HG03378 (cell line): ENCODE data around the gene HIPK2.

Experiments used
- ATAC-seq: cut with Tn5 transposase; IDR thresholded peaks from one replicate; pipeline ENCODE4 v1.9.1; 2021; ENCODE audit warnings: mild to moderate bottlenecking, moderate library complexity; ENCODE audit not compliant: unreplicated experiment

Gene HIPK2

DNA sequence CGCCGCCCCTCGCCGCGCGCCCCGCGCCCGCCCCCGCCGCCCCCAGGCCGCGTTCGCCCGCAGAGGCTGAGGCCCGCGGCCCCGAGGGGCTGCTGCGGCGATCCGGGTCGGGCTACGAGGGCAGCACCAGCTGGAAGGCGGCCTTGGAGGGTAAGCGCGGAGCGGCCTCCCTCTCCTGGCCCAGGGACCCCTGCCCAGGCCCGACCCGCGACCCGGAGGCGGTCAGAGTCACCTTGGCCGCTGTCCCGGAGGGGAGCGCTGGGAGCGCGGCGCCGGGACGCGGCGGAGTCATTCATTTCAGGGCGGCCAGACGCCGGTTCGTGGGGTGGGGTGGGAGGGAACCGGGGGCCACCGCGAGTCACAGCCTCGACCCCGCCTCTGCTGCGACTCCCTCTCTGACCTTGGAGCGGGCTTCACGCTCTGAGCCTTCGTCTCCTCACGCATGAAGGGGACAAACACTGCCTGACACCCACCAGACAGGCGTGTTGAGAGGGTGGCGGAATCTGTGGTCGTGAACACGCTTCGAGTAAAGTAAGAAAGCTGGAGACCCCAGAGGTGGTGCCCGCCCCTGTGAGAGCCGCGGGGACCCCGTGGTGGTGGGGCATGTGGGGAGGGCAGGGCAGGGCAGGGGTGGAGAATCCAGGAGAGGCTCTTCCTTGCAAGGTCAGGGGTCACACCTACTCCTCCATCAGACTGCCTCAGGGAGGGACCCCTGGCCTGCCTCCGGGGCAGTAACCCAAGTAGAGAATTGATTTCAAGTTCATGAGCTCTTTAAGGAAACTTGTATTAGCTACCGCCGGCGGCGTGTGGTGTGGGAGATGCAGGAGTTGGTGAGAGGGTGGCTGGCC lies 253.6 kb downstream of the HIPK2 start:
- ATAC-seq, result no peak

DNA sequence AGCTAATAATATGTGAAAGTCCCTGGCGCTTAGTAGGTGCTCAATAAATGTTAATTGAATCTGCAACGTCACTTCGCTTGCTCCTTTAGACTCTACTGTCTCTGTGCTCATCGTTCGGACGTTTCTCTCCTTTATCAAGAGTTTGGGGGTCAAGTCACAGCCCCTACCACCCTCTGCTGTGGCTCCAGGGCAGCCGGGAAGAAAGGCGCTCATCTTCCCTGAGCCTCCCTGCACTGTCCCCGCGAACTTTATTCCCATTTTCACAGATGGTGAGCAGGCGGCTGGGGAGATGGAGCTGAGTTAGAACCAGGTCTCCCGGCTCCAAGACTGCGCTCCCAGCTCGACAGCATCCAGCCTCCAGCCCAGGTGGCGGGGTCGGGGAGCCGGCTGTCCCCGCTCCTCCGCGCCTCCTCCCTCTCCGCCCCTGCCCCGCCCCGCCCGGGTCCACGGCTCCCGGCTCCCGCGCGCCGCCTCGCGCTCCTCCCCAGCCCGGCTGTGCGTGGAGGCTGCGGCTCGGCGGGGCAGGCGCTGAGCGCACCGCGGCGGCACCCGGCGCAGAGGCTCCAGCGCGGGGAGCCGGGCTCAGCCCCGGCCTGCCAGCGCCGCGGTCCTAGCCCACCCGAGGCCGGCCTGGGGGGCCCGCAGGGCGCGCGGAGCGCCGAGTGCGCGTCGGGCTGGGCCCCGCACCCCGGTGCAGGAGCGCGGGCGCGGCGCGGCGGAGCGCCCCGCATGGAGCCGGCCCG lies 254.4 kb downstream of the HIPK2 start, which contains the start of gene CLEC2L:
Gene CLEC2L (plus strand): TSS at position 487 of the 743 bp plus-strand sequence. CDS start 243 bp downstream, at position 730.
- no peak for ATAC-seq

DNA sequence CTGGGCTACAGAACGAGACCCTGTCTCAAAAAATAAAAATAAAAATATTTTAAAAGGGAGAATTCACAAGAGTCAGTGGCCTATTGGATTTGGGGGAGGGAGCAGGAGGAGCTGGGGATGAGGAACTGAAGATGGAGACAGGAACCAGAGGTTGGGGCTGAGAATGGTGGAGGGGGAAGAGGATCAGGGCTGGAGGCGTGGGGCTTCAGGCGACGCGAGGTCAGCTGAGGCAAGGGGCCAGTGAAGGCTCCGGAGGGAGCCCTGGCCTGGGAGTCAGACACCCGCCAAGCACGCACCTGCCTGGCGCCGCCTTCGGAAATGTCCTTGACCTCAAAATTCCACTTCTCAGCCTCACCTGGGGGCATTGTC lies 255.0 kb downstream of the HIPK2 start:
- ATAC-seq, result no peak

DNA sequence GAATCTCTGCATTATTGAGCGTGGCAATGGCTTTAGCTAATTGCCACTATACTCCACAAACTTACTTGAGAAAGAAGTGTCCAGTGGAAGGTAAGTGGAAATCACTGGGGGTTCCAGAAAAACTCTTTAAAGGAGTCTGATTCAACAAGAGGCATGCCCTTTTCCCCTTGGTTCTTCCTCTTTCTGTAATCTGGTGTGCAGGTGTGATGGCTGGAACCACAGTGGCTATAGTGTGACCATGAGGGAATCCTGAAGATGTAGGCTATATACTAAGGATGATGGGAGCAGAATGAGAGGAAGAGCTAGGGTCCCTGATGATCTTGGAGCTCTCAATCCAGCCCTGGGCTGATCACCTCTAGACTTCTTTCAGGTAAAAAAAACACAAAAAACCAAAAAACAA lies 256.4 kb downstream of the HIPK2 start:
- ATAC-seq, result no peak

DNA sequence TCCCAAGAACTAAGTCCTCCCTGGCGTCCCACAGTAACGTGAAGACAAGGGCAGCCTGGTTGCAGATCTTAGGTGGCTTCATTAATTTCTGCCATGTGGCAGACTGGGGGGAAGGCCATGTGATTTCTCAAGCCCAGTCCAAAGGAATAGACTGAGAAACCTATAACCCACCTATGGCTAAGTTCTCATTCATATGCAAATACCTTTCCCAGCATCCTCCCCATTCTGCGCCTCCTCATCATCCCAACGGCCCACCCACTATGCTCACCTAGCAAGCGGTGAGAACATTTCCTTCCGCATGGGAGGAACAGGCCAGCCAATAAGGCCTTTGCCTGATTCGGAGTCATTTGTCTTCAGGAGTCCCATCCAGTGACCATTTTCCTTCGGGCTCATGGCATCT lies 262.5 kb downstream of the HIPK2 start:
- ATAC-seq, result no peak
